ENCODE results near the gene PLEKHG2.
"Not testable (repeated sequence)": the region's sequence is repeated elsewhere in the genome, so short reads cannot be mapped to it uniquely, and the experiment has no call there.

Gene PLEKHG2

GRCh38 chr19:39412100-39412866 lies at the start of gene PLEKHG2:
Gene PLEKHG2, plus strand, starts transcription at chr19:39412669. Its CDS starts 1,418 bp downstream, at chr19:39414087.
- DNase-seq = peak; percentile 99 to 100

- peak in 1 of 2 donors; percentile 40 for DNase-seq
These were observed 49.5 kb upstream of the PLEKHG2 start for GRCh38 chr19:39362682-39363657.

- no peak for DNase-seq
These were observed 48.5 kb upstream of the PLEKHG2 start for GRCh38 chr19:39363901-39364457.

GRCh38 chr19:39365531-39365930 lies 46.9 kb upstream of the PLEKHG2 start:
- DNase-seq = no peak

GRCh38 chr19:39369200-39369599 lies 43.3 kb upstream of the PLEKHG2 start:
- DNase-seq = no peak

- DNase-seq = no peak
These were observed 41.7 kb upstream of the PLEKHG2 start for GRCh38 chr19:39370735-39371134.

GRCh38 chr19:39372047-39372802 lies 40.2 kb upstream of the PLEKHG2 start:
- DNase-seq = no peak

GRCh38 chr19:39372941-39373340 lies 39.5 kb upstream of the PLEKHG2 start:
- no peak for DNase-seq

GRCh38 chr19:39375929-39376328 lies 36.5 kb upstream of the PLEKHG2 start:
- DNase-seq = no peak

- DNase-seq = no peak
These were observed 34.8 kb upstream of the PLEKHG2 start for GRCh38 chr19:39377373-39378362.

- not testable (repeated sequence) for DNase-seq
These were observed 33.1 kb upstream of the PLEKHG2 start for GRCh38 chr19:39379366-39379765.

- no peak for DNase-seq
These were observed 32.5 kb upstream of the PLEKHG2 start for GRCh38 chr19:39379865-39380396.

- DNase-seq = no peak
These were observed 31.7 kb upstream of the PLEKHG2 start for GRCh38 chr19:39380521-39381502.

- no peak for DNase-seq
These were observed 30.4 kb upstream of the PLEKHG2 start for GRCh38 chr19:39381910-39382611.

GRCh38 chr19:39382991-39383828 lies 29.3 kb upstream of the PLEKHG2 start:
- no peak for DNase-seq

- DNase-seq = no peak
These were observed 27.5 kb upstream of the PLEKHG2 start for GRCh38 chr19:39384839-39385568.
